SK-N-SH treated with all-trans-retinoic acid at 6 μM for 48 hours (cell line): Measurements from ENCODE around the gene MAP3K14.

Source experiments
- ATAC-seq: fragments of 200-7000 bp; cut with Tn5 transposase; 3 replicates; pipeline ENCODE4 v1.9.1; 2020; ENCODE audit warnings: mild to moderate bottlenecking, moderate library complexity
- ARNTL ChIP-seq: fragments of 450-650 bp; formaldehyde crosslinking; IDR thresholded peaks from 2 replicates; pipeline ENCODE4 v1.5.0; 2020; ENCODE audit warnings: low read depth, mild to moderate bottlenecking, moderate library complexity, borderline replicate concordance
- BACH2 ChIP-seq: fragments of 250-450 bp; sonication (Bioruptor Pico); IDR thresholded peaks from 2 replicates; pipeline ENCODE4 v1.9.0; 2021; ENCODE audit warnings: mild to moderate bottlenecking, borderline replicate concordance
- CSDC2 ChIP-seq: fragments of 250-450 bp; sonication (Bioruptor Pico); IDR thresholded peaks from 2 replicates; pipeline ENCODE4 v1.5.0; 2020; ENCODE audit warnings: mild to moderate bottlenecking, moderate library complexity
- ESRRG ChIP-seq: fragments of 250-450 bp; sonication (Bioruptor Pico); IDR thresholded peaks from 2 replicates; pipeline ENCODE4 v1.6.1; 2021; ENCODE audit warnings: mild to moderate bottlenecking
- GLIS3 ChIP-seq: fragments of 250-450 bp; sonication (Bioruptor Pico); IDR thresholded peaks from 2 replicates; pipeline ENCODE4 v1.5.0; 2020; ENCODE audit warnings: mild to moderate bottlenecking, moderate library complexity
- ISL1 ChIP-seq: fragments of 250-450 bp; sonication (Bioruptor Pico); IDR thresholded peaks from 2 replicates; pipeline ENCODE4 v2.1.2; 2022; ENCODE audit warnings: mild to moderate bottlenecking, moderate library complexity
- OSR1 ChIP-seq: fragments of 250-450 bp; sonication (Bioruptor Pico); IDR thresholded peaks from 2 replicates; pipeline ENCODE4 v1.8.0; 2022; ENCODE audit warnings: moderate library complexity, mild to moderate bottlenecking, inconsistent platforms
- PPARA ChIP-seq: fragments of 250-450 bp; sonication (Bioruptor Pico); IDR thresholded peaks from 2 replicates; pipeline ENCODE4 v1.5.0; 2020; ENCODE audit warnings: mild to moderate bottlenecking, borderline replicate concordance
- RARB ChIP-seq: fragments of 250-450 bp; sonication (Bioruptor Pico); IDR thresholded peaks from 2 replicates; pipeline ENCODE4 v1.8.0; 2021; ENCODE audit warnings: mild to moderate bottlenecking, moderate library complexity
- SNAI2 ChIP-seq: fragments of 250-450 bp; sonication (Bioruptor Pico); IDR thresholded peaks from 2 replicates; pipeline ENCODE4 v1.5.0; 2020; ENCODE audit warnings: mild to moderate bottlenecking, moderate library complexity
- TCF4 ChIP-seq: fragments of 250-450 bp; sonication (Bioruptor Pico); IDR thresholded peaks from 2 replicates; pipeline ENCODE4 v1.8.0; 2021; ENCODE audit warnings: mild to moderate bottlenecking, moderate library complexity, borderline replicate concordance
- TOX ChIP-seq: fragments of 250-450 bp; sonication (Bioruptor Pico); IDR thresholded peaks from 2 replicates; pipeline ENCODE4 v1.8.0; 2021; ENCODE audit warnings: mild to moderate bottlenecking, moderate library complexity, borderline replicate concordance
- ZC3H10 ChIP-seq: fragments of 250-450 bp; sonication (Bioruptor Pico); IDR thresholded peaks from 2 replicates; pipeline ENCODE4 v1.5.1; 2021; ENCODE audit warnings: mild to moderate bottlenecking, moderate library complexity
- ZFP3 ChIP-seq: fragments of 250-450 bp; sonication (Bioruptor Pico); IDR thresholded peaks from 2 replicates; pipeline ENCODE4 v1.5.0; 2020; ENCODE audit warnings: mild to moderate bottlenecking, moderate library complexity
- ZFP30 ChIP-seq: fragments of 450-650 bp; formaldehyde crosslinking; IDR thresholded peaks from 2 replicates; pipeline ENCODE4 v1.5.0; 2022; ENCODE audit warnings: mild to moderate bottlenecking, moderate library complexity
- ZNF565 ChIP-seq: fragments of 450-650 bp; formaldehyde crosslinking; conservative IDR thresholded peaks from 2 replicates; pipeline ENCODE4 v1.5.0; 2020; ENCODE audit warnings: low read depth, mild to moderate bottlenecking, moderate library complexity
- ZNF70 ChIP-seq: fragments of 450-650 bp; formaldehyde crosslinking; IDR thresholded peaks from 2 replicates; pipeline ENCODE4 v1.5.0; 2020; ENCODE audit warnings: mild to moderate bottlenecking, moderate library complexity
- ZNF8 ChIP-seq: fragments of 450-650 bp; formaldehyde crosslinking; IDR thresholded peaks from 2 replicates; pipeline ENCODE4 v1.5.0; 2020; ENCODE audit warnings: mild to moderate bottlenecking, moderate library complexity
- TF ChIP-seq, protein P1 (sequence below): fragments of 250-450 bp; sonication (Bioruptor Pico); IDR thresholded peaks from 2 replicates; pipeline ENCODE4 v1.5.1; 2021; ENCODE audit warnings: mild to moderate bottlenecking, moderate library complexity
- TF ChIP-seq, protein P2 (sequence below): fragments of 250-450 bp; sonication (Bioruptor Pico); IDR thresholded peaks from 2 replicates; pipeline ENCODE4 v1.5.1; 2020; ENCODE audit warnings: low read depth, mild to moderate bottlenecking, moderate library complexity
- TF ChIP-seq, protein P3 (sequence below): fragments of 250-450 bp; sonication (Bioruptor Pico); IDR thresholded peaks from 2 replicates; pipeline ENCODE4 v1.8.0; 2021; ENCODE audit warnings: low read depth, mild to moderate bottlenecking, moderate library complexity, borderline replicate concordance
- TF ChIP-seq, protein P4 (sequence below): fragments of 250-450 bp; sonication (Bioruptor Pico); IDR thresholded peaks from 2 replicates; pipeline ENCODE4 v1.5.0; 2020; ENCODE audit warnings: mild to moderate bottlenecking, moderate library complexity

Gene MAP3K14

DNA sequence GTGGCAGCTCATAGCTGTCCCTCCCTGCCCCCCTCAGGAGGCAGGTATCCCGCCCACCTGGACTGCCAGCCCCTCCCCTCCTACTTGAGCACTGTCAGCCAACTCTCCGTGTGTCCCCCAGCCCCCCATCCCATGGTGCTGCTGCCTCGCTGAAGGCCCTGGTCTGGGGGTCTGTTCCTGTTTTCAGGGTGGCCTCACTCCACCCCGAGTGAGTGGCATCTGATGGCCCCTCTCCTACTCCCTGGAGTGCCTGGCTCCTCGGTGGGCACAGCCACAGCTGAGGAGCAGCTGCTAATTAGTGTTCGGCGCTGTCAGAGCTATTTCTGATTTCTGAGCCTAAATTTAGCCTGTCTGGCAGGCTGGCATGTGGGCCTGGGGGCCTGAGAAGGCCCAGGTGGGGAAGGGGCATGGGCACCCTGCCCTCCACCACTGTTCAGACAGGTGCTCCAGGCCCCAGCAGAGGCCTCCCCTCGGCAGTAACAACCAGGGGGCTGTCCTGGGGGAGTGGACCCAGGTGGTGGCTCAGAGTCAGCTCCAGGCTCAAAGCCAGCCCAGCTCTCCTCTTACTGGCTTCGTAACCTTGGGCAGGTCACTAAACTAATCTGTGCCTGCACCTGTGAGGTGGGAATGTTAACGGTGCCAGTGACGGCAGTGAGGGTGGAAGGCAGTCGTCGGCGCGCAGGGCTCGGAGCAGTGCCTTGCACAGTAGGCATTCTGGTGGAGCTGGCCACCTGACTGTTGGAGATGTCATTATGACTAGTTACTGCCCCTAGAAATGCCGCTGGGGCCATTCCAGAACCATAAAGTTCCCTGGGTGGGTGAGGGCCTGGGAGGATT lies 88.7 kb downstream of the MAP3K14 start:
- ATAC-seq: no peak
- TF ChIP-seq GLIS3: no peak
- TF ChIP-seq OSR1 (CRISPR knock-in tag): no peak
- TF ChIP-seq BACH2 (CRISPR knock-in tag): no peak
- TF ChIP-seq, protein P1, sequence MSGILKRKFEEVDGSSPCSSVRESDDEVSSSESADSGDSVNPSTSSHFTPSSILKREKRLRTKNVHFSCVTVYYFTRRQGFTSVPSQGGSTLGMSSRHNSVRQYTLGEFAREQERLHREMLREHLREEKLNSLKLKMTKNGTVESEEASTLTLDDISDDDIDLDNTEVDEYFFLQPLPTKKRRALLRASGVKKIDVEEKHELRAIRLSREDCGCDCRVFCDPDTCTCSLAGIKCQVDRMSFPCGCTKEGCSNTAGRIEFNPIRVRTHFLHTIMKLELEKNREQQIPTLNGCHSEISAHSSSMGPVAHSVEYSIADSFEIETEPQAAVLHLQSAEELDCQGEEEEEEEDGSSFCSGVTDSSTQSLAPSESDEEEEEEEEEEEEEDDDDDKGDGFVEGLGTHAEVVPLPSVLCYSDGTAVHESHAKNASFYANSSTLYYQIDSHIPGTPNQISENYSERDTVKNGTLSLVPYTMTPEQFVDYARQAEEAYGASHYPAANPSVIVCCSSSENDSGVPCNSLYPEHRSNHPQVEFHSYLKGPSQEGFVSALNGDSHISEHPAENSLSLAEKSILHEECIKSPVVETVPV (CRISPR knock-in tag): no peak
- TF ChIP-seq ESRRG (CRISPR knock-in tag): no peak
- TF ChIP-seq PPARA (CRISPR knock-in tag): no peak
- no peak for TF ChIP-seq SNAI2
- TF ChIP-seq TCF4 (CRISPR knock-in tag): no peak
- TF ChIP-seq ZNF8 (CRISPR knock-in tag): no peak
- TF ChIP-seq ZNF70 (CRISPR knock-in tag): no peak

DNA sequence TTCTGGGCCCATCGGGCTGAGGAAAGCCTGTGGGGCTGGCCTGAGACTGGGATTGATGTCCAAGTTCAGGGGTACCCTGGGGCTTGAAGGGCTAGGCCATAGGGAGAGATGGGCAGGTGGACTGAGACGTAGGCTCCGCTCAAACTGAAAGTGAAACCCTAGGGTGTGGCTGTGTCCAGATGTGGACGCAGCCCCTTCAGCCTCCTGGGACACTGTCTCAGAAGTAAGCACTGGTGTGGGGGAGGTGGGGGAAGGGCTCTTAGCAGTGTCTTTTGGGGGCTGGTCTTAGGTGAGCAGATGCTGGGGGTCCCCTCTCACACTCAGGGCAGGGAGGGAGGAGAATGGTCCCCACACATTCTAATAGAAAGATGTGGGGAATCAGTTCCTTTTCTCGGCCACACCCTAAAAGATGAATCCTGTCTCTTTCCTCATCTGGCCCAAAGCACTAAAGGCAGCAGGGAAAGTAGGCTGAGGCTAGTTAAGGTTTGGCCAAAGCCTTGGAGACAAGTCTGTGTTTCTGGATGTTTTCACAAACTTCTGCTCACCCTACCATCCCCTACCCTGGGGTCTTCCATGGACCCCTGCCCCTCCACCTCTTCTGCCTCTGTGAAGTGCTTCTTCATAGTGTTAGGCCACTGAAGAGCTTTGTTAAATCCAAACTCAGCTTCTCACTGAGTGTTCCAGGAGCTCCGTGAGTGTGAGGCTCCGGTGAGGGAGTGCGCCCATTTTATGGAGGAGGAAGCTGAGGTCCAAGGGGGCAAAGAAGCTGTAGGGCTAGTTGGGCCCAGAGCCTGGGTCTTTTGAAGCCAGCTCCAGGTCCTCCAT lies 89.5 kb downstream of the MAP3K14 start:
- no peak for ATAC-seq
- TF ChIP-seq TOX (no peak), ZNF70 (CRISPR knock-in tag) (no peak), ZNF565 (CRISPR knock-in tag) (no peak), PPARA (CRISPR knock-in tag) (no peak), CSDC2 (CRISPR knock-in tag) (no peak), OSR1 (CRISPR knock-in tag) (no peak), GLIS3 (no peak), ZFP30 (CRISPR knock-in tag) (no peak), ZC3H10 (no peak), ZNF8 (CRISPR knock-in tag) (no peak)
- TF ChIP-seq, protein P2, sequence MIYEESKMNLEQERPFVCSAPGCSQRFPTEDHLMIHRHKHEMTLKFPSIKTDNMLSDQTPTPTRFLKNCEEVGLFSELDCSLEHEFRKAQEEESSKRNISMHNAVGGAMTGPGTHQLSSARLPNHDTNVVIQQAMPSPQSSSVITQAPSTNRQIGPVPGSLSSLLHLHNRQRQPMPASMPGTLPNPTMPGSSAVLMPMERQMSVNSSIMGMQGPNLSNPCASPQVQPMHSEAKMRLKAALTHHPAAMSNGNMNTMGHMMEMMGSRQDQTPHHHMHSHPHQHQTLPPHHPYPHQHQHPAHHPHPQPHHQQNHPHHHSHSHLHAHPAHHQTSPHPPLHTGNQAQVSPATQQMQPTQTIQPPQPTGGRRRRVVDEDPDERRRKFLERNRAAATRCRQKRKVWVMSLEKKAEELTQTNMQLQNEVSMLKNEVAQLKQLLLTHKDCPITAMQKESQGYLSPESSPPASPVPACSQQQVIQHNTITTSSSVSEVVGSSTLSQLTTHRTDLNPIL (CRISPR knock-in tag): no peak
- TF ChIP-seq, protein P3, sequence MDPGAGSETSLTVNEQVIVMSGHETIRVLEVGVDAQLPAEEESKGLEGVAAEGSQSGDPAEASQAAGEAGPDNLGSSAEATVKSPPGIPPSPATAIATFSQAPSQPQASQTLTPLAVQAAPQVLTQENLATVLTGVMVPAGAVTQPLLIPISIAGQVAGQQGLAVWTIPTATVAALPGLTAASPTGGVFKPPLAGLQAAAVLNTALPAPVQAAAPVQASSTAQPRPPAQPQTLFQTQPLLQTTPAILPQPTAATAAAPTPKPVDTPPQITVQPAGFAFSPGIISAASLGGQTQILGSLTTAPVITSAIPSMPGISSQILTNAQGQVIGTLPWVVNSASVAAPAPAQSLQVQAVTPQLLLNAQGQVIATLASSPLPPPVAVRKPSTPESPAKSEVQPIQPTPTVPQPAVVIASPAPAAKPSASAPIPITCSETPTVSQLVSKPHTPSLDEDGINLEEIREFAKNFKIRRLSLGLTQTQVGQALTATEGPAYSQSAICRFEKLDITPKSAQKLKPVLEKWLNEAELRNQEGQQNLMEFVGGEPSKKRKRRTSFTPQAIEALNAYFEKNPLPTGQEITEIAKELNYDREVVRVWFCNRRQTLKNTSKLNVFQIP (CRISPR knock-in tag): no peak
- TF ChIP-seq, protein P1 (CRISPR knock-in tag): no peak

DNA sequence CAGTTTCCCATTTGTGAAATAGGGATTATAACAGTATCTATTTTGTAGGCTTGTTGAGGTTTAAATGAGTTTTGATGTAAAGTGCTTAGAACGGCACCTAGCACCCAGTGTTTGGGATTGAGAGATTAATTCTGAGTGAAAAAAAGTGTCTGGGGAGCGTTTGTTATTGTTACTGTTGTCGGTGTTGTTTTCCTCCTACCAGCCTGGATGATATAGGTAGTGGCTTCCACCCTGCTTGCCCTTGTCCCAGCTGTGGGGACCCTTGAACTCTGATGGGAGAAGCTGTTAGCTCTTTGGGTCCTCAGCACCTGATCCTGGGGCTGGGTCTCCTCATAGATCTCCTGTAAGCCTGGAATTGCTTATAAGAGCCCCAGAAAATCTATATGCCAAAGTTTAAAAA lies 90.2 kb downstream of the MAP3K14 start:
- ATAC-seq: no peak
- TF ChIP-seq TCF4 (CRISPR knock-in tag): no peak
- TF ChIP-seq TOX: no peak
- no peak for TF ChIP-seq ZNF565 (CRISPR knock-in tag)
- no peak for TF ChIP-seq ISL1 (CRISPR knock-in tag)
- TF ChIP-seq BACH2 (CRISPR knock-in tag): no peak
- TF ChIP-seq ZC3H10: no peak
- TF ChIP-seq, protein P4, sequence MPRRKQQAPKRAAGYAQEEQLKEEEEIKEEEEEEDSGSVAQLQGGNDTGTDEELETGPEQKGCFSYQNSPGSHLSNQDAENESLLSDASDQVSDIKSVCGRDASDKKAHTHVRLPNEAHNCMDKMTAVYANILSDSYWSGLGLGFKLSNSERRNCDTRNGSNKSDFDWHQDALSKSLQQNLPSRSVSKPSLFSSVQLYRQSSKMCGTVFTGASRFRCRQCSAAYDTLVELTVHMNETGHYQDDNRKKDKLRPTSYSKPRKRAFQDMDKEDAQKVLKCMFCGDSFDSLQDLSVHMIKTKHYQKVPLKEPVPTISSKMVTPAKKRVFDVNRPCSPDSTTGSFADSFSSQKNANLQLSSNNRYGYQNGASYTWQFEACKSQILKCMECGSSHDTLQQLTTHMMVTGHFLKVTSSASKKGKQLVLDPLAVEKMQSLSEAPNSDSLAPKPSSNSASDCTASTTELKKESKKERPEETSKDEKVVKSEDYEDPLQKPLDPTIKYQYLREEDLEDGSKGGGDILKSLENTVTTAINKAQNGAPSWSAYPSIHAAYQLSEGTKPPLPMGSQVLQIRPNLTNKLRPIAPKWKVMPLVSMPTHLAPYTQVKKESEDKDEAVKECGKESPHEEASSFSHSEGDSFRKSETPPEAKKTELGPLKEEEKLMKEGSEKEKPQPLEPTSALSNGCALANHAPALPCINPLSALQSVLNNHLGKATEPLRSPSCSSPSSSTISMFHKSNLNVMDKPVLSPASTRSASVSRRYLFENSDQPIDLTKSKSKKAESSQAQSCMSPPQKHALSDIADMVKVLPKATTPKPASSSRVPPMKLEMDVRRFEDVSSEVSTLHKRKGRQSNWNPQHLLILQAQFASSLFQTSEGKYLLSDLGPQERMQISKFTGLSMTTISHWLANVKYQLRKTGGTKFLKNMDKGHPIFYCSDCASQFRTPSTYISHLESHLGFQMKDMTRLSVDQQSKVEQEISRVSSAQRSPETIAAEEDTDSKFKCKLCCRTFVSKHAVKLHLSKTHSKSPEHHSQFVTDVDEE (CRISPR knock-in tag): no peak
- TF ChIP-seq, protein P1 (CRISPR knock-in tag): no peak
- TF ChIP-seq GLIS3: no peak
- no peak for TF ChIP-seq ESRRG (CRISPR knock-in tag)
- no peak for TF ChIP-seq ZNF8 (CRISPR knock-in tag)
- no peak for TF ChIP-seq SNAI2
- no peak for TF ChIP-seq ZFP3 (CRISPR knock-in tag)
- TF ChIP-seq RARB (CRISPR knock-in tag): no peak
- TF ChIP-seq OSR1 (CRISPR knock-in tag): no peak
- no peak for TF ChIP-seq PPARA (CRISPR knock-in tag)
- no peak for TF ChIP-seq ZNF70 (CRISPR knock-in tag)
- TF ChIP-seq ARNTL: no peak
- TF ChIP-seq, all 23 proteins: peak for 0
